Heart right ventricle (tissue), 16 donors: ENCODE data around the gene STARD6. TPM values are rescaled to one million over a fixed set of nuclear protein-coding genes. Genes with fewer than 3 reads are reported as not detected.

ENCODE experiments used
- ATAC-seq, 8 donors: fragments of 200-7000 bp; cut with Tn5 transposase; one replicate each; pipeline ENCODE4 v1.9.1; 2020; ENCODE audit warnings: mild to moderate bottlenecking in 8 of 8, moderate library complexity in 8 of 8, moderate number of reproducible peaks in 1 of 8
- DNase-seq, 2 donors: peaks; one replicate each; pipeline ENCODE4 v3.0.0-alpha.2; 2020
- H3K27ac ChIP-seq, 10 donors: fragments of 200-600 bp; sonication (generic) in 2 of 10; one replicate each; pipeline versions ENCODE4 v1.5.0 to v1.8.0; 2020 to 2022; ENCODE audit warnings: mild to moderate bottlenecking in 3 of 10
- H3K27me3 ChIP-seq, 7 donors: fragments of 200-600 bp; one replicate each; pipeline ENCODE4 v1.8.0; 2021 to 2022; ENCODE audit warnings: mild to moderate bottlenecking in 2 of 7
- H3K36me3 ChIP-seq, 9 donors: fragments of 200-600 bp; sonication (generic) in 1 of 9; one replicate each; pipeline versions ENCODE4 v1.5.0 to v1.8.0; 2020 to 2022; ENCODE audit warnings: mild to moderate bottlenecking in 2 of 9
- H3K4me1 ChIP-seq, 9 donors: fragments of 200-600 bp; sonication (generic) in 1 of 9; one replicate each; pipeline versions ENCODE4 v1.5.0 to v1.8.0; 2020 to 2022; ENCODE audit warnings: mild to moderate bottlenecking in 4 of 9
- H3K4me3 ChIP-seq, 10 donors: fragments of 200-600 bp; sonication (generic) in 2 of 10; one replicate each; pipeline versions ENCODE4 v1.5.0 to v1.8.0; 2020 to 2022; ENCODE audit warnings: mild to moderate bottlenecking in 7 of 10, moderate library complexity in 2 of 10
- H3K9me3 ChIP-seq, 11 donors: fragments of 200-600 bp in 10 of 11; sonication (generic) in 2 of 11; one replicate each; pipeline versions ENCODE4 v1.5.0 to v1.8.0; 2013 to 2022; ENCODE audit warnings: mild to moderate bottlenecking in 2 of 11, control low read depth in 1 of 11, moderate library complexity in 1 of 11
- CTCF ChIP-seq, 9 donors: fragments of 200-600 bp; sonication (generic) in 2 of 9; IDR thresholded peaks; one replicate each; pipeline versions ENCODE4 v1.5.0 to v1.8.0; 2021 to 2022; ENCODE audit warnings: antibody characterized with exemption in 9 of 9, mild to moderate bottlenecking in 5 of 9, moderate library complexity in 1 of 9
- WGBS, 2 donors: extraction: QIAGEN DNeasy Blood & Tissue Kit; methylation state at CpG; one replicate each; pipeline ENCODE4 v1.1.7; 2013; ENCODE audit warnings: inconsistent platforms in 1 of 2; 5-methylcytosine and 5-hydroxymethylcytosine counted together
- intact Hi-C, 10 donors: fragments of 100-400 bp; cut with DNase I; formaldehyde crosslinking; loops; one replicate each; pipeline versions ENCODE4 v1.11.1 to v1.14.2; 2022
- polyA plus RNA-seq, 2 donors: library from polyadenylated mRNA; stranded (reverse); fragments of 200-250 nt; gene quantifications; one replicate each; pipeline ENCODE4 v1.2.3, GENCODE V29; 2013
- total RNA-seq, 10 donors: library from RNA; stranded (reverse); fragmentation: NEBNext Ultra II Directional in 3 of 10; extraction: Animal tissue kit (Norgen Biotek cat#: 25700) in 3 of 10; gene quantifications; one replicate each; pipeline versions ENCODE4 v1.2.1 to v1.2.4, GENCODE V29; 2021 to 2023
- donor health status: Arrhythmogenic right ventricular cardiomyopathy.
- donor health status: ischemic (EF 13 %, LVEDD 7.1; RV severe dilation, severe dysfunction).
- donor health status: healthy with polysubstance abuse.
- donor health status: DM: no; HTN: yes; CAD: no.
- donor health status: DM: no; HTN: no; CAD: no.
- donor health status: ischemic (EF 25% LVEDD 6.9; RV normal size, moderate dysfunction).
- donor health status: ischemic (EF 25% LVEDD 5.7; RV mildly dilated, moderate dysfunction).
- donor health status: healthy.
- donor health status: DM: yes; HTN: yes; CAD: no.
- donor health status: Ischemic cardiomyopathy.
- donor health status: ischemic (EF 35%, LVEDD 5.7; RV mildly dilated, moderate dysfunction).
- donor health status: nonischemic (EF 11% LVEDD 7.7; RV severe dilation, severe dysfunction).
- donor health status: DM: yes; HTN: yes; CAD: no.
- donor health status: PGD.
- donor health status: ischemic (EF 29% LVEDD 5.4; RV normal size, mild dysfunction).
- donor health status: nonischemic (EF 23%, LVEDD 6.1; RV moderate dilation, normal function).

The STARD6 gene
- total and polyA plus RNA-seq, 12 donors, result 0.47 TPM; not detected in 11

DNA sequence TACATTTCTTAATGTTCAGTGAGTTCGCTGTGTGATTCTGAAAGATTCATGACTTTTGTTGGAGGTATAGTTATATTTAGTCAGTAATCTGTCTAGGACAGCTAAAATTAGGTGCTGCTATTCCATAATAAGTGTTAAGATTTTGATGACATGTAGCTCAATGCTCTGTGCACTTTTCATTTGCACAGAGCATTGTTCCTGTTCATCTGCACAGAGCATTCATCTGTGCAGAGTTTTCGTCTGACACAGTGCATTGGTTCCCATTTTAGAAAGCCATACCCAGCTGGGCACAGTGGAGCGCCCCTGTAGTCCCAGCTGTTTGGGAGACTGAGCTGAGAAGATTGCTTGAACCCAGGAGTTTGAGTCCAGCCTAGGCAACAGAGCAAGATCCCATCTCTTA is 79.8 kb downstream of the STARD6 start:
- 69 to 82% methylated on average over 3 of the region's 3 CpGs for WGBS, 2 donors
- Histone ChIP-seq H3K27ac (no peak overlapping the region), H3K36me3 (peaks cover 0 to 92% (median 10%) of the 10 kb centered on the region in 9 donors), H3K4me1 (peaks cover 0 to 14% (median 0%) of the 10 kb centered on the region in 9 donors), H3K27me3 (no peaks in the 10 kb centered on the region), H3K9me3 (no peaks in the 10 kb centered on the region), H3K4me3 (no peak overlapping the region)
- no peak for TF ChIP-seq CTCF (IDR thresholded peaks at IDR 0.05)
- peak in 3 of 8 donors; percentile 20 to 59 (median 39) for ATAC-seq
- intact Hi-C loops, result loop anchor here in 2 of 10 donors (10.0 kb wide), 4 partner anchors 77 to 123 kb away; partner anchors contain the start of genes C18orf54 (in 1 of the 2) and STARD6 (in 1 of the 2)
- no peak for DNase-seq

Other genes with a start within 250 kb of the STARD6 start
- gene MBD2, start 133.2 kb downstream of the STARD6 start, total RNA-seq, result 10 to 100 TPM; 37.4 to 61.3 (median 42.6) TPM
- gene MBD2, start 133.2 kb downstream of the STARD6 start, polyA plus RNA-seq, result 10 to 100 TPM; 19.6 to 27.9 TPM
- gene POLI, start 88.3 kb downstream of the STARD6 start, total RNA-seq, result 10 to 100 TPM; 15.9 to 25.3 (median 22.4) TPM
- gene POLI, start 88.3 kb downstream of the STARD6 start, polyA plus RNA-seq, result 10 to 100 TPM in 1 of 2 donors, 1 to 10 TPM in 1; 5.6 to 29.0 TPM
- 1 to 10 TPM in 4 of 10 donors, under 1 TPM in 6; 0.55 to 2.9 (median 0.90) TPM for gene C18orf54, start within 50 bp of the STARD6 start, total RNA-seq
- gene C18orf54, start within 50 bp of the STARD6 start, polyA plus RNA-seq, result under 1 TPM; 0.45 to 0.95 TPM
- not detected for gene DYNAP, start 233.4 kb upstream of the STARD6 start, total RNA-seq
- gene DYNAP, start 233.4 kb upstream of the STARD6 start, polyA plus RNA-seq, result not detected